Upper lobe of right lung (tissue), 1 donor: Measurements from ENCODE around the gene MAP7. TPM values are rescaled to one million over a fixed set of nuclear protein-coding genes. Genes with fewer than 3 reads are reported as not detected.

Experiments used
- ATAC-seq: fragments of 200-7000 bp; cut with Tn5 transposase; one replicate; pipeline ENCODE4 v1.9.1; 2020; ENCODE audit warnings: mild to moderate bottlenecking, moderate library complexity
- DNase-seq: peaks from one replicate; pipeline ENCODE4 v3.0.0-alpha.2; 2020
- H3K27ac ChIP-seq: fragments of 200-600 bp; one replicate; pipeline ENCODE4 v1.8.0; 2022
- H3K27me3 ChIP-seq: fragments of 200-600 bp; one replicate; pipeline ENCODE4 v1.8.0; 2022; ENCODE audit warnings: mild to moderate bottlenecking
- H3K36me3 ChIP-seq: fragments of 200-600 bp; one replicate; pipeline ENCODE4 v1.8.0; 2022
- H3K4me1 ChIP-seq: fragments of 200-600 bp; one replicate; pipeline ENCODE4 v1.8.0; 2022
- H3K4me3 ChIP-seq: fragments of 200-600 bp; one replicate; pipeline ENCODE4 v1.8.0; 2022; ENCODE audit warnings: mild to moderate bottlenecking
- H3K9me3 ChIP-seq: fragments of 200-600 bp; one replicate; pipeline ENCODE4 v1.8.0; 2022
- CTCF ChIP-seq: fragments of 200-600 bp; IDR thresholded peaks from one replicate; pipeline ENCODE4 v1.8.0; 2022; ENCODE audit warnings: antibody characterized with exemption
- intact Hi-C: fragments of 100-400 bp; cut with DNase I; formaldehyde crosslinking; loops from one replicate; pipeline ENCODE4 v1.11.0; 2022
- total RNA-seq: library from RNA; stranded (reverse); fragmentation: NEBNext Ultra II Directional; extraction: Animal tissue kit (Norgen Biotek cat#: 25700); gene quantifications from one replicate; pipeline ENCODE4 v1.2.1, GENCODE V29; 2021
- donor health status: DM: no; HTN: yes; CAD: no; lungs with severe emphysema.

MAP7 gene
- total RNA-seq, 1 donor from 2014 or later = 23.2 TPM

GRCh38 chr6:136582711-136583471 lies 32.7 kb upstream of the MAP7 start:
- peak overlapping the region; percentile 64 for H3K27ac ChIP-seq
- no peak overlapping the region for H3K4me3 ChIP-seq
- peak; percentile 60 for TF ChIP-seq CTCF
- H3K36me3 ChIP-seq = peaks cover 61% of the 10 kb centered on the region
- ATAC-seq (peak; percentile 63), DNase-seq (no peak)
- no peaks in the 10 kb centered on the region for H3K9me3 ChIP-seq
- intact Hi-C loops = no loop called here
- H3K27me3 ChIP-seq = no peaks in the 10 kb centered on the region
- peaks cover 3% of the 10 kb centered on the region for H3K4me1 ChIP-seq

- Histone ChIP-seq H3K4me1 (no peaks in the 10 kb centered on the region), H3K9me3 (no peaks in the 10 kb centered on the region), H3K27me3 (no peaks in the 10 kb centered on the region), H3K36me3 (peaks cover 74% of the 10 kb centered on the region), H3K4me3 (no peak overlapping the region), H3K27ac (no peak overlapping the region)
- intact Hi-C loops = no loop called here
- ATAC-seq (no peak), DNase-seq (no peak)
- TF ChIP-seq CTCF = no peak
Measured at GRCh38 chr6:136579800-136580199, 29.6 kb upstream of the MAP7 start.

GRCh38 chr6:136576821-136577220 lies 26.6 kb upstream of the MAP7 start:
- no peaks in the 10 kb centered on the region for H3K4me1 ChIP-seq
- no peaks in the 10 kb centered on the region for H3K9me3 ChIP-seq
- intact Hi-C loops = no loop called here
- no peak overlapping the region for H3K27ac ChIP-seq
- H3K36me3 ChIP-seq = peaks cover 69% of the 10 kb centered on the region
- H3K27me3 ChIP-seq = no peaks in the 10 kb centered on the region
- ATAC-seq = no peak
- TF ChIP-seq CTCF = no peak
- H3K4me3 ChIP-seq = no peak overlapping the region
- no peak for DNase-seq

GRCh38 chr6:136571496-136571895 lies 21.3 kb upstream of the MAP7 start:
- Histone ChIP-seq H3K27me3 (no peaks in the 10 kb centered on the region), H3K27ac (no peak overlapping the region), H3K36me3 (peaks cover 33% of the 10 kb centered on the region), H3K4me1 (no peaks in the 10 kb centered on the region), H3K4me3 (no peak overlapping the region), H3K9me3 (no peaks in the 10 kb centered on the region)
- intact Hi-C loops = no loop called here
- TF ChIP-seq CTCF = no peak
- DNase-seq = no peak
- ATAC-seq = no peak

GRCh38 chr6:136571065-136571464 lies 20.8 kb upstream of the MAP7 start:
- Histone ChIP-seq H3K36me3 (peaks cover 33% of the 10 kb centered on the region), H3K9me3 (no peaks in the 10 kb centered on the region), H3K27me3 (no peaks in the 10 kb centered on the region), H3K4me1 (no peaks in the 10 kb centered on the region), H3K27ac (no peak overlapping the region), H3K4me3 (no peak overlapping the region)
- DNase-seq (no peak), ATAC-seq (no peak)
- no peak for TF ChIP-seq CTCF
- intact Hi-C loops = no loop called here
